ENCODE measurements around the gene OGFRL1.

GRCh38 chr6:71277926-71278600 lies 10.5 kb upstream of the OGFRL1 start:
- TF ChIP-seq CTCF (conservative IDR thresholded peaks at IDR 0.05; ENCODE audit: low read depth, low read length) (no peak), EZH2 (IDR thresholded peaks at IDR 0.05; ENCODE audit: borderline replicate concordance, low read depth, low read length, poor library complexity, severe bottlenecking) (no peak)

All from A673 (cell line).